ENCODE measurements around the gene CCDC12. TPM values are rescaled to one million over a fixed set of nuclear protein-coding genes. Genes with fewer than 3 reads are reported as not detected.

CCDC12 gene
- total and polyA plus RNA-seq, 2 of the 13 experiments (the other 11 are each of a cell fraction or from before 2014, with no cell fraction given): 30.1 to 49.5 TPM

GRCh38 chr3:46947981-46948791 lies 28.4 kb downstream of the CCDC12 start (continued):
- no peak for TF ChIP-seq ZNF646 (CRISPR knock-in tag; IDR thresholded peaks at IDR 0.05)
- no peak for TF ChIP-seq CBX2 (IDR thresholded peaks at IDR 0.05; ENCODE audit: low read depth, low read length)
- TF ChIP-seq CBX2 (CRISPR knock-in tag; IDR thresholded peaks at IDR 0.05; ENCODE audit: low read depth): no peak
- no peak for TF ChIP-seq PAF1 (CRISPR knock-in tag; IDR thresholded peaks at IDR 0.05)
- peak; percentile 88 for TF ChIP-seq ZNF331 (CRISPR knock-in tag; IDR thresholded peaks at IDR 0.05)
- TF ChIP-seq RNF2 (conservative IDR thresholded peaks at IDR 0.05; ENCODE audit: low read depth): no peak
- no peak for TF ChIP-seq REPIN1 (CRISPR knock-in tag; IDR thresholded peaks at IDR 0.05; ENCODE audit: borderline replicate concordance, low read depth)
- no peak for TF ChIP-seq SATB2 (CRISPR knock-in tag; IDR thresholded peaks at IDR 0.05)
- TF ChIP-seq ZNF143 (CRISPR knock-in tag; IDR thresholded peaks at IDR 0.05): no peak
- TF ChIP-seq ZNF251 (CRISPR knock-in tag; IDR thresholded peaks at IDR 0.05): no peak
- TF ChIP-seq ZNF781 (CRISPR knock-in tag; IDR thresholded peaks at IDR 0.05; ENCODE audit: borderline replicate concordance, not compliant biosample characterization): no peak
- TF ChIP-seq ESRRA (CRISPR knock-in tag; IDR thresholded peaks at IDR 0.05; ENCODE audit: low read depth): no peak
- TF ChIP-seq THAP9 (CRISPR knock-in tag; IDR thresholded peaks at IDR 0.05; ENCODE audit: borderline replicate concordance): 0 out of 2 replicates have a peak, but pooled peaks have one; percentile 10
- TF ChIP-seq ZMYM3 (CRISPR knock-in tag; IDR thresholded peaks at IDR 0.05): peak; percentile 52; the same call in 1 of the 2 replicates
- TF ChIP-seq ZNF264 (CRISPR knock-in tag; IDR thresholded peaks at IDR 0.05): no peak
- 0 out of 2 replicates have a peak, but pooled peaks have one; percentile 7 for TF ChIP-seq SIX4 (CRISPR knock-in tag; IDR thresholded peaks at IDR 0.05)
- no peak for TF ChIP-seq ZNF619 (CRISPR knock-in tag; IDR thresholded peaks at IDR 0.05)
- peak; percentile 57; the same call in 1 of the 2 replicates for TF ChIP-seq GATAD1 (CRISPR knock-in tag; IDR thresholded peaks at IDR 0.05)
- no peak for TF ChIP-seq ZBTB39 (CRISPR knock-in tag; IDR thresholded peaks at IDR 0.05)
